ENCODE measurements around the gene TDRD12. TPM values are rescaled to one million over a fixed set of nuclear protein-coding genes. Genes with fewer than 3 reads are reported as not detected.

TDRD12 gene
- total RNA-seq, 2 donors from 2014 or later = 0.41 to 9.8 TPM

- Histone ChIP-seq H3K27me3 (replicated peaks; ENCODE audit: insufficient read depth) (no peaks in the 10 kb centered on the region), H3K4me1 (replicated peaks) (no peaks in the 10 kb centered on the region), H3K9me3 (no peaks in the 10 kb centered on the region), H3K27ac (peak overlapping the region in 1 of 2 donors; percentile 31), H3K36me3 (no peaks in the 10 kb centered on the region), H3K4me3 (no peak overlapping the region)
- no peak for TF ChIP-seq POLR2A (IDR thresholded peaks at IDR 0.05)
- TF ChIP-seq, protein P1, sequence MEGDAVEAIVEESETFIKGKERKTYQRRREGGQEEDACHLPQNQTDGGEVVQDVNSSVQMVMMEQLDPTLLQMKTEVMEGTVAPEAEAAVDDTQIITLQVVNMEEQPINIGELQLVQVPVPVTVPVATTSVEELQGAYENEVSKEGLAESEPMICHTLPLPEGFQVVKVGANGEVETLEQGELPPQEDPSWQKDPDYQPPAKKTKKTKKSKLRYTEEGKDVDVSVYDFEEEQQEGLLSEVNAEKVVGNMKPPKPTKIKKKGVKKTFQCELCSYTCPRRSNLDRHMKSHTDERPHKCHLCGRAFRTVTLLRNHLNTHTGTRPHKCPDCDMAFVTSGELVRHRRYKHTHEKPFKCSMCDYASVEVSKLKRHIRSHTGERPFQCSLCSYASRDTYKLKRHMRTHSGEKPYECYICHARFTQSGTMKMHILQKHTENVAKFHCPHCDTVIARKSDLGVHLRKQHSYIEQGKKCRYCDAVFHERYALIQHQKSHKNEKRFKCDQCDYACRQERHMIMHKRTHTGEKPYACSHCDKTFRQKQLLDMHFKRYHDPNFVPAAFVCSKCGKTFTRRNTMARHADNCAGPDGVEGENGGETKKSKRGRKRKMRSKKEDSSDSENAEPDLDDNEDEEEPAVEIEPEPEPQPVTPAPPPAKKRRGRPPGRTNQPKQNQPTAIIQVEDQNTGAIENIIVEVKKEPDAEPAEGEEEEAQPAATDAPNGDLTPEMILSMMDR (IDR thresholded peaks at IDR 0.05) = no peak
- peak; percentile 62 for TF ChIP-seq POLR2AphosphoS5 (IDR thresholded peaks at IDR 0.05)
- intact Hi-C loops (cut with DNase I) = no loop called here
- WGBS = 53% methylated on average over 7 of the region's 7 CpGs
- DNase-seq (ENCODE audit: low spot score) = peak; percentile 56
These were observed 1.3 kb upstream of the TDRD12 start for GRCh38 chr19:32718286-32718685.

DNA sequence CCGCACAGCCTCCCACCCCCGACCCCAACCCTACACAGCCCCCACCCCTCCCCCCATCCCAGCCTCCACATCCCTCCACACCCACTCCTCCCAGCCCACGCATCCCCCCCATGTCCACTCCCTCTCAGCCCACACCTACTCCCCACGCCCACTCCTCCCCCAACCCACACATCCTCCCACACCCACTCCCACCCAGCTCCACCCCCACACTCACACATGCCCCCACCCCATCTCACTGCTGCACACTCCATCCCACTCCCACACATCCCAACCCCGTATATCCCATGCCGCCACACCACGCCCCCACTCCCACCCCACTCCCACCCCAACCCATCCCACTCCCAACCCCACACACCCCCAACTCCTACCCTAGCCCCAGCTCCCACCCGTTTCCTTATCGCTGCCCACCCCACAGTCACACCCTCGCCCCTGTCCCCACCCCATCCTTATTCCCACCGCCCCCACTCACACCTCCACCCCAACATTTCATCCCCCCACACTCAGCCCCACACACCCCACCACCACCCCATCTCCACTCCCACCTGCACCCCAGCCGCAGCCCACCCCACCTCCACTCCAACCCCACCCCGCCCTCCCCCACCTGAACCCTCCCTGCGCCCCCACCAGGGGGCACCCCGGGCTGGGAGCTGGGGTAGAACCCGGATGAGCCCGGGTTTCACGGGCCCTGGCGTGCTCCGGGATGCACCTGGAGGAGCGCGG is 809 bp downstream of the TDRD12 start:
- no peaks in the 10 kb centered on the region for H3K36me3 ChIP-seq
- intact Hi-C loops (cut with DNase I) = no loop called here
- TF ChIP-seq, protein P1 (IDR thresholded peaks at IDR 0.05) = no peak
- no peaks in the 10 kb centered on the region for H3K9me3 ChIP-seq
- no peak for DNase-seq (ENCODE audit: low spot score)
- WGBS = 96% methylated on average over 15 of the region's 22 CpGs
- no peak overlapping the region for H3K27ac ChIP-seq
- H3K4me1 ChIP-seq (replicated peaks) = no peaks in the 10 kb centered on the region
- H3K27me3 ChIP-seq (replicated peaks; ENCODE audit: insufficient read depth) = no peaks in the 10 kb centered on the region
- no peak overlapping the region for H3K4me3 ChIP-seq

- intact Hi-C loops (cut with DNase I) = no loop called here
- DNase-seq (ENCODE audit: low spot score) = no peak
- no peaks in the 10 kb centered on the region for H3K4me1 ChIP-seq (replicated peaks)
- no peak overlapping the region for H3K27ac ChIP-seq
- H3K27me3 ChIP-seq (replicated peaks; ENCODE audit: insufficient read depth) = no peaks in the 10 kb centered on the region
- no peaks in the 10 kb centered on the region for H3K9me3 ChIP-seq
- 96% methylated on average over 21 of the region's 22 CpGs for WGBS
- H3K4me3 ChIP-seq = no peak overlapping the region
- no peaks in the 10 kb centered on the region for H3K36me3 ChIP-seq
- no peak for TF ChIP-seq POLR2AphosphoS5 (IDR thresholded peaks at IDR 0.05)
- no peak for TF ChIP-seq POLR2A (IDR thresholded peaks at IDR 0.05)
- TF ChIP-seq, protein P1 (IDR thresholded peaks at IDR 0.05) = no peak
These were observed 1.3 kb downstream of the TDRD12 start for GRCh38 chr19:32720936-32721250.

DNA sequence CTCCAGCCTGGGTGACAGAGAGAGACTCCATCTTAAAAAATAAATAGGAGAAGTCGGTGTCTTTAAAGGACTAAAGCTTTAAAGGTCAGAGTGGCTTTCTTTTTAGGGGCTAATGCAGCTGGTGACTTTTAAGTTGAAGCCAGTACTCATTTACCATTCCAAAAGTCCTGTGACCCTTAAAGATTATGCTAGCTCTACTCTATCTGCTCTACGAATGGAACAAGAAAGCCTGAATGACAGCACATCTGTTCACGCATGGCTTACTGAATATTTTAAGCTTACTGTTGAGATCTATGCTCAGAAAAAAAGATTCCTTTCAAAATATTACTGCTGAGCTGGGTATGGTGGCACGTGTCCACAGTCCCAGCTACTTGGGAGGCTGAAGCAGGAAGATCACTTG is 16.4 kb downstream of the TDRD12 start:
- intact Hi-C loops (cut with DNase I) = no loop called here
- Histone ChIP-seq H3K27ac (no peak overlapping the region), H3K4me1 (replicated peaks) (no peaks in the 10 kb centered on the region), H3K4me3 (no peak overlapping the region), H3K36me3 (no peaks in the 10 kb centered on the region), H3K27me3 (replicated peaks; ENCODE audit: insufficient read depth) (no peaks in the 10 kb centered on the region), H3K9me3 (no peaks in the 10 kb centered on the region)
- 81% methylated on average over 4 of the region's 4 CpGs for WGBS
- TF ChIP-seq POLR2AphosphoS5 (IDR thresholded peaks at IDR 0.05) (no peak), POLR2A (IDR thresholded peaks at IDR 0.05) (no peak)
- no peak for DNase-seq (ENCODE audit: low spot score)

DNA sequence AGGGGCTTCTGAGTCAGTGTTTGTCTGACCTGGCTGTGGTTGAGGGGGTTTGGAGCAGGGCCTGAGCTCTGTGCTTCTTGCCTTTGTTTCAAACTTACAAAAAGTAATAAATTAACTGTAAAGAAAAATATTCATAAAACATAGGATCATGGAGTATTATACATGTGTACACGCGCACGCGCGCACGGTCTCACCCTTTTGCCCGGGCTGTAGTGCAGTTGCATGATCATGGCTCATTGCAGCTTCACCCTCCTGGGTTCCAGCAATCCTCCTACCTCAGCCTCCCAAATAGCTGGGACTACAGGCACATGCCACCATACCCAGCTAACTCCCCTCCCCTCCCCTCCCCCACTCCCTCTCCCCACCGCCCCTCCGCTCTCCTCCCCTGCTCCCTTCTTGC is 23.5 kb downstream of the TDRD12 start:
- intact Hi-C loops (cut with DNase I) = no loop called here
- WGBS = 93% methylated on average over 9 of the region's 9 CpGs
- no peak for DNase-seq (ENCODE audit: low spot score)
- H3K9me3 ChIP-seq = no peaks in the 10 kb centered on the region
- H3K36me3 ChIP-seq = no peaks in the 10 kb centered on the region
- TF ChIP-seq POLR2A (IDR thresholded peaks at IDR 0.05) (no peak), POLR2AphosphoS5 (IDR thresholded peaks at IDR 0.05) (no peak)
- TF ChIP-seq, protein P1 (IDR thresholded peaks at IDR 0.05) = no peak
- no peaks in the 10 kb centered on the region for H3K27me3 ChIP-seq (replicated peaks; ENCODE audit: insufficient read depth)
- H3K27ac ChIP-seq = no peak overlapping the region
- H3K4me1 ChIP-seq (replicated peaks) = no peaks in the 10 kb centered on the region
- H3K4me3 ChIP-seq = no peak overlapping the region
